SU-DHL-6 (cell line): ENCODE data around the gene ELMOD3.
A peak's percentile ranks its signal among the peaks of the same experiment; 100 is the strongest.
"Not testable (repeated sequence)": the region's sequence is repeated elsewhere in the genome, so short reads cannot be mapped to it uniquely, and the experiment has no call there.

Experiments
- H2AFZ ChIP-seq: fragments of 200-600 bp; sonication (generic); 2 replicates; pipeline ENCODE4 v1.6.1; 2014; ENCODE audit warnings: low read depth, mild to moderate bottlenecking, moderate library complexity, mixed read lengths, antibody characterized with exemption, low read length; ENCODE audit not compliant: severe bottlenecking
- H3F3A ChIP-seq: fragments of 200-600 bp; shearing (Covaris generic); 2 replicates; pipeline ENCODE4 v1.6.0; 2016; ENCODE audit warnings: antibody characterized with exemption, mild to moderate bottlenecking; ENCODE audit not compliant: insufficient read depth
- H3K27ac ChIP-seq: fragments of 200-600 bp; sonication (generic); 2 replicates; pipeline ENCODE4 v1.5.1; 2016; ENCODE audit warnings: low read depth, mild to moderate bottlenecking, low read length, moderate library complexity, mixed read lengths
- H3K27me3 ChIP-seq: fragments of 200-600 bp; sonication (generic), shearing (Covaris generic); 2 replicates; pipeline ENCODE4 v1.6.0; 2014; ENCODE audit warnings: mild to moderate bottlenecking, low read length
- H3K36me3 ChIP-seq: fragments of 200-600 bp; sonication (generic); 2 replicates; pipeline ENCODE4 v1.6.1; 2014; ENCODE audit warnings: mild to moderate bottlenecking, low read length, mixed read lengths
- H3K4me2 ChIP-seq: fragments of 300-600, 200-600 bp; shearing (Covaris generic), sonication (generic); 2 replicates; pipeline ENCODE4 v1.6.0; 2014; ENCODE audit warnings: low read length, low read depth, mild to moderate bottlenecking; ENCODE audit not compliant: poor library complexity, severe bottlenecking
- H3K4me3 ChIP-seq: fragments of 200-600 bp; sonication (generic); 2 replicates; pipeline ENCODE4 v1.5.1; 2014; ENCODE audit warnings: antibody characterized with exemption, low read length, mild to moderate bottlenecking, mixed read lengths; ENCODE audit not compliant: insufficient read depth, poor library complexity, severe bottlenecking
- H3K79me2 ChIP-seq: fragments of 200-600 bp; sonication (generic); 2 replicates; pipeline ENCODE4 v1.6.1; 2014; ENCODE audit warnings: mild to moderate bottlenecking, low read length, moderate library complexity; ENCODE audit not compliant: insufficient read depth
- H3K9ac ChIP-seq: fragments of 200-600 bp; sonication (generic); 2 replicates; pipeline ENCODE4 v1.7.0; 2014; ENCODE audit warnings: mild to moderate bottlenecking, low read length
- H3K9me2 ChIP-seq: fragments of 200-600 bp; sonication (generic); replicated peaks from 2 replicates; pipeline ENCODE4 v1.6.1; 2014; ENCODE audit warnings: low read length; ENCODE audit not compliant: insufficient read depth
- H3K9me3 ChIP-seq: fragments of 200-600 bp; sonication (generic); 2 replicates; pipeline ENCODE4 v1.6.1; 2014; ENCODE audit warnings: low read length, mixed read lengths; ENCODE audit not compliant: insufficient read depth
- H4K20me1 ChIP-seq: fragments of 200-600 bp; sonication (generic); 2 replicates; pipeline ENCODE4 v1.6.1; 2014; ENCODE audit warnings: low read depth, mild to moderate bottlenecking, antibody characterized with exemption, low read length, moderate library complexity, mixed read lengths
- EZH2phosphoT487 ChIP-seq: fragments of 200-600 bp; sonication (generic), shearing (Covaris generic); conservative IDR thresholded peaks from 2 replicates; pipeline ENCODE4 v1.6.1; 2018; ENCODE audit warnings: mild to moderate bottlenecking, antibody characterized with exemption, low read length, moderate library complexity, mixed read lengths
- TF ChIP-seq, protein P1 (sequence below): fragments of 200-600 bp; sonication (generic); IDR thresholded peaks from one replicate; pipeline ENCODE4 v1.5.1; 2017; ENCODE audit warnings: antibody characterized with exemption, mild to moderate bottlenecking, low read length, moderate library complexity; ENCODE audit not compliant: insufficient read depth, poor library complexity, severe bottlenecking

Gene ELMOD3

DNA sequence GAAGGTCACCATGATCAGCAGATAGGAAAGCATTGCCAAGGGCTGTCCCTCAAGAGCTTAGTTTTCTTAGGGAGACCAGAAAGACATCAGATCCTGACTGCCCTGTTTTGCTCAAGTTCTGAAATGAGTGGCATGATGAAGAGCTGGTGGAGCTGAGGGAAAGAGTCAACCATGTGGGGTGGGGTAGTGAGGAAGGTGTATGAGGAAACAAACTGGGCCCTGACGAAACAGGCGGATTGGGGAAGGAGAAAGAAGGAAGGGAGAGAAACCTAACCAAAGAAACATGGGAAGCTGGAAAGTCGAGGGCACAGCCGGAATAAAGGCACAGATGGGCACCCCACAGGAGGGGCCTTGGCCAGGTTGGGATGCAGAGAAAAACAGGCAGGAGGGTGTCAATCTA is 34.8 kb upstream of the ELMOD3 start:
- peaks cover 39% of the 10 kb centered on the region for H4K20me1 ChIP-seq
- H3K36me3 ChIP-seq = peaks cover 41% of the 10 kb centered on the region
- H3K27me3 ChIP-seq = no peaks in the 10 kb centered on the region

DNA sequence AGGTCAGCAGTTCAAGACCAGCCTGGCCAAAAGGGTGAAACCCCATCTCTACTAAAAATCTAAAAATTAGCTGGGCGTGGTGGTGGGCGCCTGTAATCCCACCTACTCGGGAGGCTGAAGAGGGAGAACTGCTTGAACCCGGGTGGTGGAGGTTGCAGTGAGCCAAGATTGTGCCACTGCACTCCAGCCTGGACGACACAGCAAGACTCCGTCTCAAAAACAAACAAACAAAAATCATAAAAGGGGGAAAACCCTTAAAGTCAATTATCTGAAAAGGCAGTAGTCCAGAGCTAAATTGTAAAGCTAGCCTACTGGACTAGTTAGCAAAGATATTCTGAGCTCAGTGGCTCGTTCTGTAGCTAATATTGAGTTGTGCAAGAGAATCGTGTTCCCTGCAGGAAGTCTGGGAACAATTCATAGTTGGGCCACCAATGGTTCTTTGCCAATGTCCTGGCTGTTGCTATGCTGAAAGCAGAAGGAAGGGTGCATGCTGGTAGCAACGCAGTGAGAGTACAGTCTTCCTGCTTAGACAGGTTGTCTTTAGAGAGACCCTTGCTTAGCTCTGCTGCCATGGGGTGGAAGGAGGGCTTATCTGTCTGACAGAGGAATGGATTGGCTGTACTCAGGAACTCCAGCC is 31.1 kb upstream of the ELMOD3 start:
- H3K79me2 ChIP-seq = peaks cover 92% of the 10 kb centered on the region
- H2AFZ ChIP-seq = no peak overlapping the region
- no peaks in the 10 kb centered on the region for H3K9me3 ChIP-seq
- no peak overlapping the region for H3K4me3 ChIP-seq
- H3K4me2 ChIP-seq = no peak overlapping the region
- H3F3A ChIP-seq = 0 out of 2 replicates have a peak, but pooled peaks cover 3% of the 10 kb centered on the region
- peaks cover 50% of the 10 kb centered on the region for H4K20me1 ChIP-seq
- H3K27ac ChIP-seq = no peak overlapping the region
- TF ChIP-seq EZH2phosphoT487 = no peak
- TF ChIP-seq, protein P1, sequence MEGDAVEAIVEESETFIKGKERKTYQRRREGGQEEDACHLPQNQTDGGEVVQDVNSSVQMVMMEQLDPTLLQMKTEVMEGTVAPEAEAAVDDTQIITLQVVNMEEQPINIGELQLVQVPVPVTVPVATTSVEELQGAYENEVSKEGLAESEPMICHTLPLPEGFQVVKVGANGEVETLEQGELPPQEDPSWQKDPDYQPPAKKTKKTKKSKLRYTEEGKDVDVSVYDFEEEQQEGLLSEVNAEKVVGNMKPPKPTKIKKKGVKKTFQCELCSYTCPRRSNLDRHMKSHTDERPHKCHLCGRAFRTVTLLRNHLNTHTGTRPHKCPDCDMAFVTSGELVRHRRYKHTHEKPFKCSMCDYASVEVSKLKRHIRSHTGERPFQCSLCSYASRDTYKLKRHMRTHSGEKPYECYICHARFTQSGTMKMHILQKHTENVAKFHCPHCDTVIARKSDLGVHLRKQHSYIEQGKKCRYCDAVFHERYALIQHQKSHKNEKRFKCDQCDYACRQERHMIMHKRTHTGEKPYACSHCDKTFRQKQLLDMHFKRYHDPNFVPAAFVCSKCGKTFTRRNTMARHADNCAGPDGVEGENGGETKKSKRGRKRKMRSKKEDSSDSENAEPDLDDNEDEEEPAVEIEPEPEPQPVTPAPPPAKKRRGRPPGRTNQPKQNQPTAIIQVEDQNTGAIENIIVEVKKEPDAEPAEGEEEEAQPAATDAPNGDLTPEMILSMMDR = no peak
- no peak overlapping the region for H3K9ac ChIP-seq
- H3K27me3 ChIP-seq = no peaks in the 10 kb centered on the region
- H3K36me3 ChIP-seq = peaks cover 48% of the 10 kb centered on the region
- no peaks in the 10 kb centered on the region for H3K9me2 ChIP-seq

More for the DNA sequence above, 34.8 kb upstream of the ELMOD3 start:
- Histone ChIP-seq H2AFZ (no peak overlapping the region), H3K4me2 (no peak overlapping the region), H3F3A (peaks cover 9% of the 10 kb centered on the region; the same call in 1 of the 2 replicates), H3K4me3 (no peak overlapping the region), H3K27ac (no peak overlapping the region), H3K9ac (no peak overlapping the region), H3K9me2 (no peaks in the 10 kb centered on the region), H3K9me3 (no peaks in the 10 kb centered on the region), H3K79me2 (peaks cover 68% of the 10 kb centered on the region)
- TF ChIP-seq, protein P1 = no peak
- TF ChIP-seq EZH2phosphoT487 = no peak

DNA sequence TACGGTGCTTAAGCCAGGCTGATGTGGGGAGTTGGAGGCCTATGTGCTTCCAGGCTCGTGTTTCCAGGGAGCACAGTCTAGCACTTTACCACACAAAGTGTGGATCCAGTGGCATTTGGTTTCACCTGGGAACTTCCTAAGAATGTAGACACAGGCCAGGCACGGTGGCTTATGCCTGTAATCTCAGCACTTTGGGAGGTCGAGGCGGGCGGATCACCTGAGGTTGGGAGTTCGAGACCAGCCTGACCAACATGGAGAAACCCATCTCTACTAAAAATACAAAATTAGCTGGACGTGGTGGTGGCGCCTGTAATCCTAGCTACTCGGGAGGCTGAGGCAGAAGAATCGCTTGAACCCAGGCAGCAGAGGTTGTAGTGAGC is 30.6 kb upstream of the ELMOD3 start:
- Histone ChIP-seq H4K20me1 (peaks cover 46% of the 10 kb centered on the region), H3K36me3 (peaks cover 48% of the 10 kb centered on the region), H3K79me2 (peaks cover 87% of the 10 kb centered on the region)
- H3K9me3 ChIP-seq, H3K27me3 ChIP-seq, H3K9ac ChIP-seq, H3K9me2 ChIP-seq, H3K27ac ChIP-seq, H3K4me2 ChIP-seq, H2AFZ ChIP-seq, H3F3A ChIP-seq, H3K4me3 ChIP-seq: not testable (repeated sequence)

DNA sequence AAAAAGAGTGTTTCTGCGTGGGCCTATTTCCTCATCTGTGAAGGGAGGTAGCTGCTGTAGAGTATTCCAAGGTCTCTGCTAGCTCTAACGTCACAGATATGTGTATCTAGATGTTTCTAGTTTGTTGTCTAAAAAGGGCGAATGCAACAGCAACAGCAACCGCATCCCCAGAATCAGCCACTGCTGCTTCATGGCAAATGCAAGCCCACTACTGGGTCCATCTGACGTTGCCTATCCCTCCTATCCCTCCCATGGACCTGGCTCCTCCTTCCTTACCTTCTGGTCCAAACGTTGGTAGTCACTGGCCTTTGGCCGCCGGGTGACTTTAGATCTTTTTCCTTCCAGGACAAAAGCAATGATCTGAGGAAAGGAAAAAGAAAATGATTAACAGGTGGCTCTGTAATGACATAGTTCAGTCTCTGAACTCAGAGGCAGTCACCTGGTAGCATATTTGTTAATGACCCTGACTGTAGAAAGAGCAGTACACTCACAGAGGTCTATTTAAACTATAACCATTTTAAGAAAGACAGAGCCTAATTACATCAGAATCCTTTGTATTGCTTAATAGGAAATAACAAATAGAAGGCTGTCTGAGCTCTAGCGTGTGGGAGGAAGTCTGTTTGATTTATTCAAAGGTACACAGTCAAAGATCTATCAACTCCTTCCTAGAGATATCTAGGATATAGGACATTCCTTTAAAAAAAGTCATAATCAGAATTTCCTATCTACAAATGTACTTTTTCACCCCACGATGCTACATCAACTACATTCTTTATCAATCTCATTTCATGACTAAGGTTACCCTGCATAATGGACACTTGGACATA is 29.7 kb upstream of the ELMOD3 start:
- H3K4me2 ChIP-seq = peak overlapping the region; percentile 93
- no peaks in the 10 kb centered on the region for H3K9me3 ChIP-seq
- no peak overlapping the region for H2AFZ ChIP-seq
- peaks cover 41% of the 10 kb centered on the region for H4K20me1 ChIP-seq
- H3F3A ChIP-seq = no peaks in the 10 kb centered on the region
- peak overlapping the region; percentile 84 for H3K9ac ChIP-seq
- H3K79me2 ChIP-seq = peaks cover 78% of the 10 kb centered on the region
- H3K36me3 ChIP-seq = peaks cover 48% of the 10 kb centered on the region
- H3K4me3 ChIP-seq = peak overlapping the region; percentile 83
- H3K27ac ChIP-seq = no peak overlapping the region
- H3K27me3 ChIP-seq = no peaks in the 10 kb centered on the region
- no peak for TF ChIP-seq EZH2phosphoT487
- TF ChIP-seq, protein P1 = no peak
- no peaks in the 10 kb centered on the region for H3K9me2 ChIP-seq
